HAP-1 (cell line): ENCODE data around the gene CAMK1D.

ENCODE experiments used
- DNase-seq, 2 experiments: peaks; one replicate each; pipeline ENCODE4 v3.0.0-alpha.2; 2016 to 2020; ENCODE audit warnings: low spot score in 2 of 2
- H3K27me3 ChIP-seq: fragments of 250-450 bp; sonication (Bioruptor Pico); 2 replicates; pipeline ENCODE4 v1.5.1; 2020; ENCODE audit warnings: low read depth, mild to moderate bottlenecking, moderate library complexity
- H3K36me3 ChIP-seq: fragments of 250-450 bp; sonication (Bioruptor Pico); replicated peaks from 2 replicates; pipeline ENCODE4 v1.5.1; 2020; ENCODE audit warnings: mild to moderate bottlenecking
- H3K4me1 ChIP-seq: fragments of 250-450 bp; sonication (Bioruptor Pico); 2 replicates; pipeline ENCODE4 v1.5.1; 2020; ENCODE audit warnings: mild to moderate bottlenecking
- H3K4me3 ChIP-seq: fragments of 250-450 bp; sonication (Bioruptor Pico); 2 replicates; pipeline ENCODE4 v1.5.1; 2020; ENCODE audit warnings: mild to moderate bottlenecking, moderate library complexity
- H3K9me3 ChIP-seq: fragments of 250-450 bp; sonication (Bioruptor Pico); 2 replicates; pipeline ENCODE4 v1.5.1; 2020; ENCODE audit warnings: mild to moderate bottlenecking, moderate library complexity
- in situ Hi-C: fragments of 300-500 bp; cut with MboI; formaldehyde crosslinking; loops from 3 replicates; pipeline ENCODE4 v1.14.3; 2020; ENCODE audit warnings: low sequenced_read_pairs, inconsistent platforms, mixed read lengths

CAMK1D gene

DNA sequence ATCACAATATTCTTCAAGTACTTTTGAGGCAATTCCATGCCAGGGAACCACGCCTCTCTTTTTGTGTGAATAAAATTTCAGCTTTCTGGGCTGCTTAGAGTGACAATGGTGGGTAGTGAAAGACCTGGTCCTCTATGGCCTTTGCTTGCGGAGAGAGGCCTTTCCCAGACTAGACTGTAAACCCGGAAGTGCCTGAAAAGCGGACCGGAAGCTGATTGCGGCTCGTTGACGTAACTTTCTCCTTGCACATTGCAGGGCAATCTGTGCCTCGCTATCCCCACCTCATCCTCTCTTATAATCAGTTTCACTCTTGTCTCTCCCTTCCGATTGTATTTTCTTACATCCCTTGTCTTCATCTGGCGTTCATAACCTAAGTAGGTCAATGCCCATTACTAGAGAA lies 310.4 kb downstream of the CAMK1D start:
- Histone ChIP-seq H3K36me3 (no peaks in the 10 kb centered on the region), H3K9me3 (no peaks in the 10 kb centered on the region), H3K4me3 (no peak overlapping the region), H3K4me1 (no peaks in the 10 kb centered on the region), H3K27me3 (no peaks in the 10 kb centered on the region)
- no peak for DNase-seq
- in situ Hi-C loops, result no loop called here

DNA sequence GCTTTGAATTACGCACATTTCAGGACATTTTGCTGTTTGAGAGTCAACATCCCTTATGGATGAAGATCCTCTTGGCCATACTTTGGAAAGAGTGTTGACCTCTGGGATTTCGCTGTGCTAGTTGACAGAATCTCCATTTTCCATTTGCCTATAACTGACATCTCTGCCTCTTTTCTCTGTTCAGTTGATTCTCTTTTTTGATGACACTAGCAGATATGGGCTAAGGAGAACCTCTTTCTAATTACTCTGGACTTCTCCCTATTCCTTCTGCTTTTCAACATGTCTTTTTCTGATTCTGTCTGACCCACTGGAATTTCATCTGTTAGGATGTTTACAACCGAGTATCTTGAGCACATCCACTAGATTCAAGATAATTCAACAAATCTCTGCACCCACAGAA lies 311.5 kb downstream of the CAMK1D start:
- no peak for DNase-seq
- no peak overlapping the region for H3K4me3 ChIP-seq
- no peaks in the 10 kb centered on the region for H3K4me1 ChIP-seq
- no peaks in the 10 kb centered on the region for H3K36me3 ChIP-seq
- H3K9me3 ChIP-seq, result no peaks in the 10 kb centered on the region
- H3K27me3 ChIP-seq, result no peaks in the 10 kb centered on the region
- in situ Hi-C loops, result no loop called here

DNA sequence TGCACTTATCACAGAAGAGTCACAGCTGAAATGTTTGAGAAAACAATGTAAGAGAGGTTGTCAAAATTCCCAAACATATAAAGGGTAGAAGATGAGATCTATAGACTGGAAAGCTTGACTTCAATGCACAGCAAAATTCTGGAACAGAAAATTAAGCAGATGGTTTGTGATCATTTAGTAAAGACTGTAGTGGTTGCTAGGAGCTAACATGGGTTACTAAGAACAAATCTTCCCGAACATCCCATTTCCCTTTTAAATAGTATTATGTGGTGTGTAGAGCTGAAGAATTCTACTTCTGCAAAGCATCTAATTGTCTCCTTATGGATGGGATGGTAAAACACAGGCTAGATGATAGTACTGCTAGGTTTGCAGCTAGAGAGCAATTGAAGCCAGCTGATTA lies 312.3 kb downstream of the CAMK1D start:
- in situ Hi-C loops, result no loop called here

DNA sequence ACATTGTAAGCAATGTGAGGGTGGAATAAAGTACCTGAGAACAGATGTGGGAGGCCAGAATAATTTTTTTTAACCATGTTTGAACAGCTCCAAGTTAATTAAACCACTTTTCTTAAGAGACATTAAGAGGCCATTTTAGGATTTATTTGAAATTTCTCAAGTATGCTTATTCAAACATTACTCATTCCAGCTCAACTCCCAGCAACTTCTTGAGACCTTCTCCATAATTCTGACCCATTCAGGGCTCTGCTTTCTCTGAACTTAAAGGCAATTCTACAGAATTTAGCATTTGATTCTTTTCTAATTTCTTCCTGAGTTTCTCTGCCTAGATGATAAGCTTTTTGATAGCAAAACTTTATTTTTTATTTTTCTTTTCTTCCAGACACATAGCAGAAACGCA lies 314.5 kb downstream of the CAMK1D start:
- Histone ChIP-seq H3K4me3 (no peak overlapping the region), H3K36me3 (no peaks in the 10 kb centered on the region), H3K27me3 (no peaks in the 10 kb centered on the region), H3K4me1 (no peaks in the 10 kb centered on the region), H3K9me3 (no peaks in the 10 kb centered on the region)
- in situ Hi-C loops, result no loop called here
- no peak for DNase-seq

More for the DNA sequence above, 312.3 kb downstream of the CAMK1D start:
- no peaks in the 10 kb centered on the region for H3K27me3 ChIP-seq
- no peaks in the 10 kb centered on the region for H3K9me3 ChIP-seq
- H3K4me1 ChIP-seq, result no peaks in the 10 kb centered on the region
- H3K4me3 ChIP-seq, result no peak overlapping the region
- H3K36me3 ChIP-seq, result no peaks in the 10 kb centered on the region
- DNase-seq, result no peak

DNA sequence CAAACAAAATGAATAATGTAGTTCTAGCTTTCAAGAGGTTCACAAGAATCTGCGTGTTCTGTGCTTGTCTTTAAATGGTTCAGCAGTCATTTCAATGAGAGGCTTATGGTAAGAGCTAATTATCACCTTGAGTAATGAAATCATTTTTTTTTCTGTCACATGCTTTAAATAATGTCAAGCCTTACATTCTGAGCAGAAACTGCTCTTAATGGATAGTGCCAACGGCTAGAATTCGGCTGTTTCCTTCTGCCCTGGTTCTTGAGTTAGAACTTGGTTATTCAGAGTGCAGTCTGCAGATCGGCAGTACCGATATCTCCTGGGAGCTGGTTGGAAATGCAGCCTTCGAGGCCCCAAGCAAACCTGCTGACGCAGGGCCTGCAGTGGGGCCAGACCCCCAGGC lies 316.2 kb downstream of the CAMK1D start:
- H3K27me3 ChIP-seq, result no peaks in the 10 kb centered on the region
- no peak for DNase-seq
- H3K9me3 ChIP-seq, result no peaks in the 10 kb centered on the region
- H3K36me3 ChIP-seq, result no peaks in the 10 kb centered on the region
- in situ Hi-C loops, result no loop called here
- H3K4me1 ChIP-seq, result no peaks in the 10 kb centered on the region
- no peak overlapping the region for H3K4me3 ChIP-seq

DNA sequence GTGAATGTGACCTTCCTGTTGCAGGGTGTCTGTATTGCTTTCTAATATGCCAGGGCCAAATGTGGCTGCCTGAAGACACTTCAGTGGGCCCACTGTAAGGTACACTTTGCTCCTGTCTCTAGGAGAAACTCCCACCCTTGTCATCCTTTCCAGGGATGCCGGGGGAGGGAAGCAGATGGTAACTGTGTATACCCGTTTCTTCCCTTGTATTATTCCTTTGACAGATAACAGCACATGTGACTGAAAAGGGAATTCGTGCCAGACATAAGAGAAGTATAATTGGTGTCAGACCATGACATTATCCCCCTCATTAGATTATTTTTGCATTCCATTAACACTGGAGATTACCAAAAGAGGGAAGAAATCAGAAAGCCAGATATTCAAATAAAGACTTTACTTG lies 317.7 kb downstream of the CAMK1D start:
- H3K9me3 ChIP-seq, result no peaks in the 10 kb centered on the region

DNA sequence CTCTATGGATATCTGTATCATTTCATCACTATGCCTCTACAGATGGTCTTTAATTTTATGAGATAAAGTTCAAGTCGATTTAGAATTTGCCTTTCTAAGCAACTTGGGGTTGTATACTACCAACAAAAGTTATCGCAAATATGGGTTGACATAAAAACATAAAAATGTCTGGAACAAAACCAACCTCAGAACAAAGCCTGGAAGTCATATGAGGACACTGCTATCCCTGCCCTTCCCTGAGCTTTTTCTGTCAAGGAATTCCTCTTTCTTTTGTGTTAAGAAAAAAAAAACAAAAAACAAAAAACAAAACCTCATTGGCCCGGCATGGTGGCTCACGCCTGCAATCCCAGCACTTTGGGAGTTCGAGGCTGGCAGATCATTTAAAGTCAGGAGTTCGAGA lies 319.3 kb downstream of the CAMK1D start:
- in situ Hi-C loops, result no loop called here
- no peaks in the 10 kb centered on the region for H3K9me3 ChIP-seq

More for the DNA sequence above, 317.7 kb downstream of the CAMK1D start:
- Histone ChIP-seq H3K27me3 (no peaks in the 10 kb centered on the region), H3K4me3 (no peak overlapping the region), H3K36me3 (no peaks in the 10 kb centered on the region), H3K4me1 (no peaks in the 10 kb centered on the region)
- DNase-seq, result no peak
- in situ Hi-C loops, result no loop called here

DNA sequence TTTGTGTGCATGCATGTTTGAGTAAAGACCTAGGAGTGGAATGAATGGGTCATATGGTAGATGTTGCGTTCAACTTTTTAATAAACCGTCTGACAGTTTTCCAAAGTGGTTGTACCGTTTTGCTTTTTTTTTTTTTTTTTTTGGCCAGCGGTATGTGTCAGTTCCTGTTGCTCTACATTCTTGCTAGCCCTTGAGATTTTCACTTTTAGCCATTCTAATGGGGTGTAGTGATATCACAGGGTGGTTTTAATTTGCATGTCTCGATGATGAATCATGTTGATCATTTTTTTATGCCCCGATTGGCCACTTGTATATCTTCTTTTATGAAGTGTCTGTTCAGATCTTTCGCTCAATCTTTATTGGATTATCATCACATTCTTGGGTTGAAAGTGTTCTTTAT lies 320.7 kb downstream of the CAMK1D start:
- no peak for DNase-seq
- H3K4me1 ChIP-seq, result no peaks in the 10 kb centered on the region
- in situ Hi-C loops, result no loop called here
- no peaks in the 10 kb centered on the region for H3K9me3 ChIP-seq
- no peaks in the 10 kb centered on the region for H3K36me3 ChIP-seq
- H3K27me3 ChIP-seq, result no peaks in the 10 kb centered on the region
- no peak overlapping the region for H3K4me3 ChIP-seq

More for the DNA sequence above, 319.3 kb downstream of the CAMK1D start:
- Histone ChIP-seq H3K27me3 (no peaks in the 10 kb centered on the region), H3K4me1 (no peaks in the 10 kb centered on the region), H3K4me3 (no peak overlapping the region), H3K36me3 (no peaks in the 10 kb centered on the region)
- no peak for DNase-seq

DNA sequence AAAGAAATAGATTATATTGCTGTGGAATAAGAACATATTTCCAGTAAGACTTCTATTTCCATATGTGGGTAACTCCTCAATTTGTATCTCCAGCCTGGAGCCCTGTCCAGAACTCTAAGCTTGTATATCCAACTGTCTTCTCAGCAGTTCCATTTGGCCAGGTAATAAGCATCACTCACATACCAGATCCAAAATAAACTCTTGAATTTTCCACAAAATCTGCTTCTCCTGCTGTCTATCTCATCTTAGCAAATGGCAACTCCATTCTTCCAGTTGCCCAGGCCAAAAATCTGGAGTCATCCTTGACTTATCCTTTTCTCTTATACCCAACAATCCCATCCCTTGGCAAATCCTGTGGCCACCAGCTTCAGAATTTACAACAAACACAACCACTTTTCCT lies 325.8 kb downstream of the CAMK1D start:
- no peaks in the 10 kb centered on the region for H3K4me1 ChIP-seq

DNA sequence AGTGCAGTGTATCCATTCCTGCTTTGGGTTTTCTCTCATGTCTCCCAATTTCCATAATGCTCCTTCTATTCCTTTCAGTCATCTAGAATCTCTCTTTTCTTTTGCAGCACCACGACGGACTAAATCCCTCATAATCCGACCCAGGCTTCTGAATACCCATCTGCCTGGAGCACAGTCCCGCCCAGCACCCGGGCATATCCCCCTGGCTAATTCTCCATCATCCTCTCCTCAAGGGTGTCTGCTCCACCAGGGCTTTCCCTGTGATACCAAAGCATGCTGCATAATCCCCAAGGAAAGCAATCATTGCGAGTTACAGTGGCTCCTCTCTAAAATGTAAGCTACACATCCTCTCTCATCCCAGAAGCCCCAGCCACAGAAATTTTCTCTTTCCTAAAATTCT lies 330.3 kb downstream of the CAMK1D start:
- in situ Hi-C loops, result no loop called here
- Histone ChIP-seq H3K4me1 (no peaks in the 10 kb centered on the region), H3K4me3 (no peak overlapping the region), H3K36me3 (no peaks in the 10 kb centered on the region), H3K9me3 (no peaks in the 10 kb centered on the region), H3K27me3 (no peaks in the 10 kb centered on the region)
- DNase-seq, result peak in 1 of 2 experiments; percentile 26

More for the DNA sequence above, 325.8 kb downstream of the CAMK1D start:
- no peak overlapping the region for H3K4me3 ChIP-seq
- no peak for DNase-seq
- H3K9me3 ChIP-seq, result no peaks in the 10 kb centered on the region
- in situ Hi-C loops, result no loop called here
- no peaks in the 10 kb centered on the region for H3K36me3 ChIP-seq
- H3K27me3 ChIP-seq, result no peaks in the 10 kb centered on the region

DNA sequence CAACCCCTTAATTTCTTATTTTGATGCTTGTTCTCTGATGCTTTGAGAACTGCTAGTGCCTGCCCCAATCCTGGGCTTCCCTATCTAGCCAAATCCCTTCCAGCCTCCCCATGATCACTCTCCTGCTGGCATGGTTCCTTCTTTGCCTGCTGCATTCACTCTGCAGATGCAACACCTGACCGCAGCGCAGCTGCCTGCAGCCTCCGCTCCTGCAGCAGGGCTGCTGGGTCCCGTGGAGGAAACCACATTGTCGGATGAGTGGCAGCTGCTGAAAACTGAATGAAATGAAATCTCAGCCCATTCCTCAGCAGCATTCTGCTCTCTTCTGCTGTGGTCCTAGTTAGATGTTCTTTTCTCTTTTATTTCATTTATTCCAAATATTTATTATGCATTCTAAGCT lies 331.9 kb downstream of the CAMK1D start:
- DNase-seq, result no peak
- H3K4me1 ChIP-seq, result no peaks in the 10 kb centered on the region
- no peak overlapping the region for H3K4me3 ChIP-seq
- no peaks in the 10 kb centered on the region for H3K36me3 ChIP-seq
- no peaks in the 10 kb centered on the region for H3K27me3 ChIP-seq
- in situ Hi-C loops, result no loop called here
- H3K9me3 ChIP-seq, result no peaks in the 10 kb centered on the region

DNA sequence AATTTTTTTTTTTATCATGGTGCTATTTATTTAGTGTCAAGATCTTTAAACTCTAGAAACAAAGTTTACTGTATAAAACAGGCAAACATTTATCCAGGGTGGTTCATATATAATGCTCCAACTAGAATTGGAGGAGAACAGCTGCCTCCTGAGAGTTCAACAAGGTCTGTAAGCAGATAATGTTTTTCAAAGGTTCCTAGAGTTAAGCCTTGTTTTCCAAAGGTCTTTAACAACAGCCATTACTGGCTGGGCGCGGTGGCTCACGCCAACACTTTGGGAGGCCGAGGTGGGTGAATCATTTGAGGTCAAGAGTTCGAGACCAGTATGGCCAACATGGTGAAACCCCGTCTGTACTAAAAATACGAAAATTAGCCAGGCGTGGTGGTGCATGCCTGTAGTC lies 335.4 kb downstream of the CAMK1D start:
- Histone ChIP-seq H3K27me3 (no peaks in the 10 kb centered on the region), H3K4me1 (no peaks in the 10 kb centered on the region), H3K9me3 (no peaks in the 10 kb centered on the region), H3K36me3 (no peaks in the 10 kb centered on the region), H3K4me3 (no peak overlapping the region)
- in situ Hi-C loops, result no loop called here
- DNase-seq, result no peak

DNA sequence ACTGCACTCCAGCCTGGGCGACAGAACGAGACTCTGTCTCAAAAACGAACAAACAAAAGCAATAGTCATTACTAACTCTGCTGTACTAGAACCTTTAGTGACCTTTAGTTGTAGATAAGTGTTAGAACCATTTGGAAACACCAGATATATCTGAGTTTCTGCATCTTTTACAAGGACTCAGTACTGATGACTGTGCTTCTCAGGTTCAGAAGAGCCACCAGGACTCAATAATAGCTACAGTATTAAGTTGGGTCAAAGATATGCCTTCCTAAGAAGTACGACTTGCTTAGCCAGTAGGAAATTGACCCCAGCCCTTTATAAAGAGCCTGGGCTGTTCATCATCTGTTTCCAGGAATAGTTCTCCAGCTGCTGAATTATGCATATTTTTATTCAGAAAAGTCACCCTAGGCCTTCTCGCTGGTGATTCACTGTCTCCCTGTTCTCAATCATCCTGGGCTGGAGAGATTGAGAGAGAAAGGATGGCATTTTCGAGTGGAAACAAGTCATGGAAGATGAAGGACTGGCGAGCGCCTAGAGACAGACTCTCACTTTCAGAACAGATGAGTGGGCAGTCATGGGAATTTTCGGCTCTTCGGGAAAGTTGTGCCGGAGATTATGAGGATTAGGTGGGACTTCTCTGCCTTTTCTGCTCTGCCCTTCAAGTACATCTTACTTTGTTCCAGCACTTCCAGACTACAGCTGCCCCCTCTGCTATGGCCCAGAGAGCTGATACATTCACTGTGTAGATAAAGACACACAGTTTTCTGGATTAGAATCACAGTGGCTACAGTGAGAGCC lies 336.1 kb downstream of the CAMK1D start:
- Histone ChIP-seq H3K36me3 (no peaks in the 10 kb centered on the region), H3K27me3 (no peaks in the 10 kb centered on the region), H3K4me3 (no peak overlapping the region), H3K9me3 (no peaks in the 10 kb centered on the region), H3K4me1 (no peaks in the 10 kb centered on the region)
- DNase-seq, result no peak
- in situ Hi-C loops, result no loop called here

DNA sequence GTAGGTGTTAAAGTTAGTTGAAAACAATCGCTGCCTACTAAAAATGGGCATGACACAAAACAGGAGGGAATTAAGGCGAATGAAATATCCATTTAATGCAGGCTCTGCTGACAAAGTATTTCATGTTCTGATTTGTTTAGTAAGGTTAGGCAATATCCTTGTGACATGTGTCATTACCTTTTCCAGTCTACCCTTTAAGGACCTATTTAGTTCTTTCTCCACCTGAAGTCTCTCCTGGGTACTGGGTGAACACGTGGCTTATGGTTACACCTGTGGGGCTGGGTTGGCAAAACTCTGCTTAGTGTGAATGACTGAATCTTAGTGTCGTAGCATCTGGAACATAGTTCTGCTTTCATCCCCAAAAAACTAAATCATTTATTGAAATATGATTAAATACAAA lies 338.6 kb downstream of the CAMK1D start:
- Histone ChIP-seq H3K27me3 (no peaks in the 10 kb centered on the region), H3K9me3 (no peaks in the 10 kb centered on the region), H3K36me3 (no peaks in the 10 kb centered on the region), H3K4me1 (no peaks in the 10 kb centered on the region), H3K4me3 (no peak overlapping the region)
- in situ Hi-C loops, result no loop called here
- no peak for DNase-seq

DNA sequence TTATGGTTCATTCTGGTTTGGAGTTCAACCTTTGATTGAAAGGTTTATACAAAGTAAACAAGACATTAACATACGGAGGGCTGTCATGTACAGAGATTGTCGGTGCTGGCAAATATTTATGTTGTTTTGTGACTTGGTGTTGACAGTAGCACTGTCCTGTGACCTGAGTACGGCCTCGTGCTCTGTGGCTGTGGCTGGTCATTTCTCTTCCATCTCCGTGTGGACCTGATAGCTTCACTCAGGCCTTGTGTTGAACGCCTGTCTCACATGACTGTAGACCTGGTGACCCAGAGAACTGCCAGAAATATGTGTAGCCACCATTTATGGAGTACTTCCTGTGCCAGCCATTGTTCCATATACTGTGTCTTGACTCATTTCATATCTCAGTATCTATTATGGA lies 340.5 kb downstream of the CAMK1D start:
- Histone ChIP-seq H3K9me3 (no peaks in the 10 kb centered on the region), H3K4me1 (no peaks in the 10 kb centered on the region), H3K27me3 (no peaks in the 10 kb centered on the region), H3K36me3 (no peaks in the 10 kb centered on the region), H3K4me3 (no peak overlapping the region)
- in situ Hi-C loops, result no loop called here
- no peak for DNase-seq
